ENCODE data around the gene NKTR.
A peak's percentile ranks its signal among the peaks of the same experiment; 100 is the strongest.
"Not testable (repeated sequence)": the region's sequence is repeated elsewhere in the genome, so short reads cannot be mapped to it uniquely, and the experiment has no call there.

Gene NKTR

DNA sequence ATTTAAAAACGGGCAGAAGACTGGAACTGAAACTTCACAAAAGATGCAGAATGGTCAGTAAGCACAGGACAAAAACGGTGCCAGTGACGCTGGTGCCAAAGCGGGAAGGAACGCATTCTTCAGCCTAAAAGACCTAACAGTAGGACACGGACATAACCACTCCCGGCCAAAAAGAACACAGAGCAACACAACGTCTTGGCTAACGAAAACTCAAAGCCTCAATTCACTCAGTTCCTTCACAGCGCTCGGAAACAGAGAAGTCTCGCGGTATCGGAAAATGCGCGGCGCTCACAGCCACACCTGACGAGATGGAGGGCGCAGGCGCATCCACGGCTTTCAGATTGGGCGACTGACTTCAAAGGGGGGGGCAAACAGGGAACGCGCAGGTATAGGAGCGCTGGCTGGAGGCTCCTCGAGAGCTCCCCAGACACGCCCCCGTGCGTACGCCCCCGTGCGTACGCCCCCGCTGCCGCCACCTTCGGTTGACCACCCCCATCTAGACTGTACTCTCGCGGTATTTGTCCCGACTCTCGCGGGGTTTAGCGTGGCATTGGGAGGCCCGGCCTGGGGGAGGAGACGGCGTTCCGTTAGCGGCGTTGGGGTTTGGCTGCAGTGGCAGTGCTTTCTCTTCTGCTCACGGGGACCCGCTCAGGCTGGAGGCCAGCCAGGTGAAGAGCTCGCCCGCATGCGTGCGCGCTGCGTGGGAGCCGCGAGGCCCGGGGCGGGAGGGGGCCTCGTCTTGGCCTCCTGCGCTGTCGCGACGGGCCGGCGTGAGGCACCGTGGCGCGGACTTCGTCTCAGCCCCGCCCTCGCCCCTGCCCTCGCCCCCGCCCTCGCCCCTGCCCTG, at the start of gene NKTR:
TSS of gene NKTR (plus strand) at position 576 of the 847 bp plus-strand sequence. CDS start 321 bp downstream, outside the sequence.
- DNase-seq, result peak; percentile 87 to 99

DNA sequence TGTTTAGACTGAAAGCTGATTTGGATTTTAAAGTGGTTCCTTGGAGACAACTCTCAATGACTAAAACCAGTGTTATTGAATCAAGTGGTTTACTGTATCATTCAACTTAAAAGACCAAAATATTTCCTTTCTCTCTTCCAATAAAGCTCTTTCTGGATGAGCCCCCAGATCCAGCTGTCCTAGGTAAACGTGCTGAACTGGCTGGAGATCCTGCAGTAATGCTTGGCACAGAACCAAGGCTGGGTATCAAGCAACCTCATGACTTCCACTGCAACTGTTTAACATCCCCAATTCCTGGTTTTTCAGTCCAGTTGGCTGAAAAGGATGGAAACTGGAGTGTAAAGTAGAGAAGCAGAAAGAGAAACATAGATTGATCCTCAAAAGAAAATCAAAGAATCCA, 47.7 kb upstream of the NKTR start:
- no peak for DNase-seq

DNA sequence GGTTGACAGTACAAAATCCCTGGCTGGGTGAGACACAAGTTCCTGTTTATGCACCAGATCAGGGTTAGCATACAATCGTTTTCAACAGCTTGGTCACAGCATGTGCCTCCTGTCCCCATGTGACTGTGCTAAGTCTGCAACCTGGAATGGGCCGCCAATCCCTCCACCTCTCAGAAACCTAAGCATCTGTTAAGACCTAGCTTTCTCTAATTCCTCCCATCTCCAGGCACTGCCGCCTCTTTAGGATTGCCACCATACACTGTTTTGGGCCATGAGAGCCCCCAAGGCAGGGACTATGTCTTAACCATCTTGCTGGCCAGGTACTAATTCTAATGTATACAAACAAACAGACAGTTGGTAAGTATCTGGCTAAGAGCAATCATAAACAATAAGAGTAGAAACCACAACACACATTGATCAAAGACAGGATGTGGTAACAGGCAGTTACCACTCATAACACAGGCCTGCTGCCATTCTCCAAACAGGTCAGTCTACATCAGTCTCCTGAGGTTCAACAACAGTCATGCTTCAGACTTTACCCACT, 44.3 kb upstream of the NKTR start:
- no peak for DNase-seq

DNA sequence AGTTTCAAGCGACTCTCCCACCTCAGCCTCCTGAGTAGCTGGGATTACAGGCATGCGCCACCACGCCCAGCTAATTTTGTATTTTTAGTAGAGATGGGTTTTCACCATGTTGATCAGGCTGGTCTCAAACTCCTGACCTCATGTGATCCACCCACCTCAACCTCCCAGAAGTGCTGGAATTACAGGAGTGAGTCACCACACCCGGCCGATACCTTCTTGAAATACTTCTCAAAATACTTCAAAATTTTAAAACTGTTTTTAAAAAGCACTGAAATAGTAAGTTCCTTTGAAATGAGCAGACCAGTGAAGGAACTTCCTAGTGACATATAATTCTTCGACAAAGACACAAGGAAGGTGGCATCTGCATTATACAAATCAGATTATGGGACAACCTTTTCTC, 43.7 kb upstream of the NKTR start:
- DNase-seq, result not testable (repeated sequence)

DNA sequence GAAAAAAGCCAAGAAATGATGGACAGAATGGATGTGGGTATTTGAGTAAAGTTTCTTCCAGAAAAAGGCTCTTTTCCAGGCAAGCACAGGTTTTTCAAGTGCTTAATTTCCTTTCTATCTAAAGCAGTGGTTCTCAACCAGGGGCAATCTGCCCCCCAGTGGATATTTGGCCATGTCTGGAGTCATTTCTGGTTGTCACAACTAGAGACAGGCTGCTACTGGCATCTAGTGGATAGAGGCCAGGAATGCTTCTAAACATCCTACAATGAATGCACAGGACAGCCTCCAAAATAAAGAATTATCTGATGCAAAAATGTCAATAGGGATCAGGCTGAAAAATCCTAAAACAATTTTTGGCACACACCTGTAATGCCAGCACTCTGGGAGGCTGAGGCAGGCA, 42.6 kb upstream of the NKTR start:
- DNase-seq, result no peak

DNA sequence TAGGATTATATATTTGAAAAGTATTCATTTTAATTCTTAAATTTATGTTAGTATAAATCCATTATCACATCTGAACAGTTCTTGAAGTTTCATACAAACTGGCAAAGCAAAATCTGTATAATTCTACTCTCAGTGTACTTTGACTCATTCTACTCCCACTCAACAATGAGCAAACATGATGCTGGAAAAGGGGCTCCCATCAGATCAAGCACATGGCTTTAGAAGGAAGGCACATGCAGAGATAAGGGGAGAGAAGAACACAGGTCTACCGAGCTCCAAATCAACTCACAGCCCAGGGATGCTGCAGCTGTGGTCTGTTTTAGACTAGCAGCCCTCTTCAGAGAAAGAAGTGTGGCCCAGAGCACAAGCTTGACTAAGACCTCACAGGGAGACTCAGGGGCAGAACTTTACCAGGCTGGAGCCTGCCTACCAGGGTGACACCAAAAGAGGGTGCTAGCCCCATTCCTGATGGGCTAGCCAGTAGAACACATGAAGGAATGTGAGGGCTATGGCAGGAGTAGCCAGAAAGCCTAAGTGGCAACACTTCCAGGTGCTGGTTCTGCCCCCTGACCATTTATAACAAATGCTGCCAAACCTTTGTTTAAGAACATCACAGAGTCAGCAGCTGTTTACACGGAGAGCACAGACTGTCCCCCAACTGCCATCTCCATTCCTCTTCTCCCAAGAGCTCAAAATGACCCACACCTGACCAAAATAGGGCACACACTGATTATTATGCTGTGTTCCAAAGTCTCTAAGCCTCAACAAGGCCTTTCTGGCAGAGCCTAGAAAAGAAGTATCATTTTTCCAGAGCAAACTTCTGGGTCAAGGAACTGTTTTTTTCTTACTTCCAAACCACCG, 38.2 kb upstream of the NKTR start:
- DNase-seq, result no peak

DNA sequence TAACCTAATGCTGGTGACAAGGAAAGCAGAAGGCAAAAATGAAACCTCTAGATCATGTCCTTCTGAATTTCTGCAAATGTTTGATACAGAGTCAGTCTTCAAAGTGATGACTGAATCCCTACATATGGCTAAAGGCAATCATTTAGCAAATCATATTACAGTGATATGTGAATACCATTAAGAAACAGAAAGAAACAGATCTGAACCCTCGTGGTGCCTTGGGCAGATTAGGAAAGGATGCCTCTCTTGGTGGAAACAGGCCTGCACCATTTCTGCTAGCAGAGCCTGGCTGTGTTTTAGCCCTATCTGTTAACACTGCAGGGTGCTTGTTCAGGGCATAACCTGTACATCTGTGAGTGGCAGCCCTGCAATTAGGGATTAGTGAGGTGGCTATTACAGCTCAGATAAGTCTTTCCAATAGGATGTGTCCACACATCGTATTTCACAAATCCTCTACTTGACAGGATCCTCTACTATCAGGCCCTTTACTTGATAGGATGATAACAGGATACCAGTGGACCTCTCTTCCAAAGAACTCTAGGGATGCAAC, 30.8 kb upstream of the NKTR start:
- no peak for DNase-seq

DNA sequence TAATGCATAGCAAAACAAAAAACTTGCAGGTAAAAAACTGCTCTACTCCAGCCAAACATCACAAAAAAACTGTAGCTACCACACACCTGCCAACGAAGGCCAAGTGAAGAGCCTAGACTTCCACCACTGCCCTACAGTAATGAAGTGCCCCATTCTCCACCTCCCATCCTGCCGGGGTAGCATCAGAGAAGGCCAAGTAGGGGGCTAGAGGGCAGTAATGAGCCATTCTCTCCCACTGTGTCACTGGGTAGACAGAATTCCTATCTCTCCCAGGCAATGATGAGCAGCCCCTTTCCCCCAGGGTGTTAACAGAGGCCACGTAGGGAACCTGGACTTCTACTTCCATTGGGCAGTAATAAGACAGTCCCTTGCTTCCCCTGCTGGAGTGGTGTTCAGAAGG, 28.2 kb upstream of the NKTR start:
- DNase-seq, result peak; percentile 19 to 41

DNA sequence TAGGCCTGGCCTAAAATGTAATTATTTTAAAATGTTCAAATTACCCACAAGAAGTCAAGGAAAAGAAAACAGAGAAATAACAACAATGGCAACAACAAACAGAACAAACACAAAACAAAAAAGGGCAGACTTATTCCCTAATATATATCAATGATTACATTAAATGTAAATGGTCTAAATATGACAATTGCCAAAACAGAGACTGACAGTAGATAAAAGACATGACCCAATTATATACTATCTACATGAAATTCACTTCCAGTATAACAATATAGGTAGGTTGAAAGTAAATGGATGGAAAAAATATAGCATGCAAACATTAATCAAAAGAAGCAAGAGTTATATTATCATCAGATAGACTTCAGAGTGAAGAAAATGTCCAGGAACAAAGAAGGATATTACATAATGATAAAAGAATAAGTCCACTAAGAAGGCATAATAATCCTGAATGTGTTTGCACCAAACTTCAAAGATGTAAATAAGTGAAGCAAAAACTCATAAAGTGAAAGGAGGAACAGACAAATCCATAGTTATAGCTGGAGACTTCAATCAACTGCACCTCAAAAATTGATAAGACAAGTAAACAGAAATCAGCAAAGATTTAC, 25.2 kb upstream of the NKTR start:
- no peak for DNase-seq

DNA sequence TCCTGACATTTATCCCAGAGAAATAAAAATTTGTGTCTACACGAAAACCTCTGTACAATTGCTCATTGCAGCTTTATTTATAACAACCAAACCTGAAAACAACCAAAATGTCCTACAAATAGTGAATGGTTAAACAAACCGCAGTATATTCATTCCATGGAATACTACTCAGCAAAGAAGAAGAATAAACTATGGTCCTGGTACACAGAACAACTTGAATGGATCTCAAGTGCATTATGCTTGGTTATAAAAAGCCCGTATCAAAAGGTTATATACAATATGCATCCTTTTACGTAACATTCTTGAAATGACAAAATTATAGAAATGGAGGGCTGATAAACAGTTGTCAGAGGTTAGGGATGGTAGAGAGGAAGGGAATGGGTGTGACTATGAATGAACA, 22.4 kb upstream of the NKTR start:
- no peak for DNase-seq

DNA sequence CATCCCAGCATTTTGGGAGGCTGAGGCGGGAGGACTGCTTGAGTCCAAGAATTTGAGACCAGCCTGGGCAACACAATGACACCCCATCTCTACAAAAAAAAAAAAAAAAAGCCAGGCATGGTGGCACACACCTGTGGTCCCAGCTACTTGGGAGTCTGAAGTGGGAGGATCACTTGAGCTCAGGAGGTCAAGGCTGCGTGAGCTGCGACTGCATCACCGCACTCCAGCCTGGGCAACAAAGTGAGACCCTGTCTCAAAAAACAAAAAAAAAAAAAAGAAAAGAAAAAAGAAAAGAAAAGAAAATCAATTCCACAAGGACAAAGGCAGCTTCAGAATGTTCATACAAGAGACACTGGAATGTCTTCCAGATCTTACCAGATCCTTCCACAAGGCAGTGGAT, 21.1 kb upstream of the NKTR start:
- not testable (repeated sequence) for DNase-seq

DNA sequence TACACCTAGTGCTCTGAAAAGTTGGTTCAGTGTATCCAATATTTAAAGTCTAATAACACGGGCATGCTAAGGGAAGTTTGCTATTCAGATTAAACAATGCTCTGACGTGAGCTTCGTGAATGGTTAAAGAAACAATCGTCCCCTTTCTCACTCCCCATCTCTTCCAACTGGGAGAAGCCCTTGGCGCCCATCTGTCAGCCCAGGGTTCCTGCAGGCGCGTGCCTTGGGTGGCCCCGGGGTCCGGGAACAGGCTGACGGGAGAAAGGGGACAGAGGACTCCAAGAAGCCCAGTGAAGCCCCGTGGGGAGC, 19.1 kb upstream of the NKTR start:
- DNase-seq, result no peak

DNA sequence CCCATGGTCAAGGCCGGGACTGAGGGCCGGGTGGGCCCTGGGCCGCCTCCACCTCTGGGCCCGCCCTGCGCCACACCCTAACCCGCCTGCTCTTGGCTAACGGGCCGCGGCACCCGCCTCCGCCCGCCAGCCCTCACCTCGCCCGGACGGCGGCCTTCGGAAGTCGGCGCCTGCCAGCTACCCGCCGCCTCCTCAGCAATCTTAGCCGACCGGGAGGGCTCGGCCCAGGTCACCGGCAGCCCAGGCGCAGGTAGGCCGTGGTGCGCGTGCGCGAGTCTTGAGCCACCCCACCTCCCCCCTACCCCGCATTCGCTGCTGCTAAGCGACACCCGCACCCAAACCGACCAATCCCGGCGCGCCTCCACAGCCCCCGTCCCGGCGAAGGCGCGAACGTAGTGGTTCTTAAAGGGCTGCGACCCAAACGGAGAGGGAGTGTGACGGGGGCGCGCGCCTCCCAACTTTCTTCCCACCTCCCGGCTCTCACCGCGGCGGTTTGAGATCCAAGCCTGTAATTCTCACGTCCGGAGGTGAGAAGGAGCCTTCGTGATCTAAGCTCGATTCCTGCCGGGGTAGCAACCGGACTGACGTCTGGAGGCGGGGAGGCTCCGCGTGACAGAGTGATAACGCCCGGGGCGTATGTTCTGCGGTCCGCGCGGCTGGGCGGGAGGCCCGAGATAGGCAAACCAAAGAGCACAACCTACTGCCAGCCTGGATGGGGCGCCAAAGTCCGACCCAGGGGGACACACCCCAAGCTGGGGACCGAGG, 18.6 kb upstream of the NKTR start, which contains the start of gene SEC22C:
TSS of gene SEC22C (minus strand) at position 259 of the 765 bp plus-strand sequence. CDS start 12,921 bp downstream, outside the sequence.
- DNase-seq, result peak; percentile 89 to 91

DNA sequence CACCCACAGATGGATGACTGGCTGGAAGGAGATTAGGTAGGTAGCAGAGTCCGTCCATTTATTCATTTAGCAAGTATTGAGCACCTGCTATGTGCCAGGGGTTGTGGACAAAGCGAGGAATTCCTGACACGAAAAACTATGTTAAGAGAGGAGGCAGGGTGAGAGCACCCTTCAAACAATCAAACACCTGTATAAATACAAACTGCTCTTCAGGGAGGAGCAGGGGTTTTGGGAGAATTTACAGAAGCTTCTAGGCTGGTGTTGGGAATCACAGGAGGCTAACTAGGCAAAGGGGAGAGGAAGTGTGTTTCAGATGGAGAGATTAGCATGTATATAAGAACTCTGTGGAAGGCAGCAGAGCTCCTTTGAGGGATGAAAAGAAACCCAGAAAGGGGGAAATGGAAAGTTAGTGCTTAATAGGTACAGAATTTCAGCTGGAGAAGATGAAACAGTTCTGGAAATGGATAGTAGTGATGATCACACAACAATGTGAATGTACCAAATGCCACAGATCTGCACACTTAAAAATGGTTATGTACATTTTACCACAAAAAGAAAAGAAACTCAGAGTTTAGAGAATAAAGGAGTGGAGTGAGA, 17.9 kb upstream of the NKTR start:
- DNase-seq, result no peak

DNA sequence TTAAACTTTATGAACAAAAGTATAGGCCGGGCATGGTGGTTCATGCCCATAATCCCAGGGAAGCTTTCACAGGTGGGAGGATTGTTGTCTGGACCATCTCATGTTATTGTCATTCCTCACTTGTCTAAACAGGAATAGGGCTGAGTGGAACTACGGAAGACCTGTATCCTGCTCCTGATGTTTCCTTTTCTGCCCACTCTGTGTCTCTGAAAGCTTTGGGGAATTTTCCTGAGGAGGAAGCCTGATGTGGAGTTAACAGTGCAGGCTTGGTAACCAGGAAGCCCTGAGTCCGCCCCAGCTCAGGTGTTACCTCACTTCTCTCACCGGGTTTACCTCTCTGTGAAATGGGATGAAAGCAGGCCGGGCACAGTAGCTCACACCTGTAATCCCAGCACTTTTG, 11.9 kb upstream of the NKTR start:
- DNase-seq, result no peak

DNA sequence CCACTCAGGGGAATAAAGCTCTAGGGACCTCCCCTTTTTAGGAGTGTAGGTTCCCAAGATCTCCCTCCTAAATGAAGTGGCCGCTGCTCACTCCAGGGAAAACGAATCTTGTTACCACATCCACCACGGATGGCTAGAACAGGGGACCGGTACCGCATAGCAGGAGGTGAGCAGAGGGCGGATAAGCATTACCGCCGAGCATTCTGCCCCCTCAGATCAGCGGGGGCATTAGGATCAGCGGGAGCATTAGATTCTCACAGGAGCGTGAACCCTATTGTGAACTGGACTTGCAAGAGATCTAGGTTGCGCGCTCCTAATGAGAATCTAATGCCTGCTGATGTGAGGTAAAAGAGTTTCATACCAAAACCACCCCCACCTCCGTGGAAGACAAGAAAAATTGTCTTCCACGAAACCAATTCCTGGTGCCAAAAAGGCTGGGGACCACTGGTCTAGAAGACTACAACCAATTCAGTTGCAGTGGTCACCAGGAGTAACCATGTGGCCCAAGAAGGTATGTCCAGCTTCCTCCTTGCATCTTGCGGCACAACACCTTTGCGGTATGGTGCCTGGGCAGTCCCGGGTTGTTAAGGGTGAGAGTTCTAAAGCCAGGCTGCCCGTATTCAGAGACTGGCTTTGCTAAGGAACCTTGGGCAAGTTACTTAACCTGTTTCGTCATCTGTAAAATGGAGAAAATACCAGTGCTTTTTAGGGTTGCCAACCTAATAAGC, 10.9 kb upstream of the NKTR start:
- DNase-seq, result no peak

DNA sequence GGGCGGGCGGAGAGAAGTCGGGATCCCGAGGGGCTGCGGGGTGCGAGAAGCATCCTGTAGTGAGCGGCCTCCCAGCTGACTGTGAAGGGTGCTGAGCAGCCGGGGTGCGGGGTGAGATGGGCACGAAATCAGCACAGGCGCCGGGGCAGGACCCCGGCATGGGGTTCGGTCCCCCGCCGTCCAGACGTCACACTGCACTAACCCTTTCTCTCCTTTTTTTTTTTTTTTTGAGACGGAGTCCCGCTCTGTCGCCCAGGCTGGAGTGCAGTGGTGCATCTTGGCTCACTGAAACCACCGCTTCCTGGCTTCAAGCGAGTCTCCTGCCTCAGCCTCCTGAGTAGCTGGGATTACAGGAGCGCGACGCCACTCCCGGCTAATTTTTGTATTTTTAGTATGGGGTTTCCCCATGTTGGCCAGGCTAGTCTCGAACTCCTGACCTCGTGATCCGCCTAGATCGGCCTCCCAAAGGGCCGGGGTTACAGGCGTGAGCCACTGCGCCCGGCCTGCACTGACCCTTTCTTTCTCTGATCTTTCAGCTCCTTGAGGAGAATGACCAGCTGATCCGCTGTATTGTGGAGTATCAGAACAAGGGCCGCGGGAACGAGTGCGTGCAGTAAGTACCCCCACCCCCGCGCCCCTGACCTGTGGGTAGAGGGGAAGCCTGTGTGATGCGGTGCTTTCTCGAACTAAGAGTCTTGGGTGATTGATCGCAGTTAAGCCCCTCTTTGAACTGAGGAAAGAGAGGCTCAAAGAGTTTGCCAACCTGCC, 9.3 kb upstream of the NKTR start:
- DNase-seq, result peak; percentile 15 to 20

DNA sequence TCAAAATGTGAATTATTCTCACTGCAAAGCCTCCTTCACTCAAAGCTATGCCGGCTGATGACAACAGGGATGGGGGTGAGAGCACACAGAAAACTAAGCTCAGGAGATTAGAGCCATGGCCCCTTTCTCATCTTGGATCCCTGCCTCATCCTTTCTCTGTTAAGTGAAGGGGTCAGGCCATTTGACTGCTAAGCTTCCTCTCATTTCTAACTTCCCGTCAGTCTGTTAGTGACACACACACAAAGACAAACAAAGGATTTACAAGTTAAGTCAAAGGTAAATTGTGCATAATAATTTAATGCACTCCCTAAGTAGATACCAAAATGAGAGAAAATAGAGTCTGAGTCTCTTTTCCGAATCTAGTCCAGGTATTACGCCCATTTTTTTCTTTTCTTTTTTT, 8.7 kb upstream of the NKTR start:
- no peak for DNase-seq

DNA sequence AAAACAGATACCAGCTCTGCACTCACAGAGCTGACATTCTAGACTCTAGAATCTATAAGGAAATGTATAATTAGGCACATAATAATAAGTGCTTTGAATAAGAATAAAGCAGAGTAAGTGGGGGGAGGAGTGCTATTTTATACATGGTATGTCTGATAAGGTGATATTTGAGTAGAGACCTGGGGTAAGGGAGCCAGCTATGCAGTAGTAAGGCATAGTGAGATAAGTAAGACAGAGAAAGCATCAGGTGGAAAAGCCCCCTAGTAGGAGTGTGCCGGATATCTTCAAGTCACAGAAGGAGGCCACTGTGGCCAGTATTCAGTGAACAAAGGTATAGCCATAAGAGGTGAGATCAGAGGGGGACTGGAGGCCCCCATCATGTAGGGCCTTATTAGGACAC, 6.9 kb upstream of the NKTR start:
- DNase-seq, result no peak

DNA sequence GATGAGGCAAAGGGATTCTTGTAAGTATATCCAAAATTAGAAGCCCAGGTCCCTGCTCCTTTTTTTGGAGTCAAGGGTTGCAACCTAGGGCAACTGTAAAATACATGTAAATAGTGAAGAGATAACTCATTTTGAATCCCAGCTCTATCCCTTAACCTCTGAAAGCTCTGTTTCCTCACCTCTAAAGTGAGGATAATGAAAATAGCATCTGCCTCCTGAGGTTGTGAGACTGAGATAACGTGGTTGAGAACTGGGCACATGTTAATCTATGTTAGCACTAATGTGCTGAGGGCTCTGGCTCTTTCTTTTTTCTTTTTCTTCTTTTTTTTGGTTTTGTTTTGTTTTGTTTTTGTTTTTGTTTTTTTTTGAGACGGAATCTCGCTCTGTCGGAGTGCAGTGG, 4.8 kb upstream of the NKTR start:
- DNase-seq, result no peak

Measured in inflammatory macrophage treated with lipopolysaccharide for 1 hour (primary cell).